HepG2 (cell line): ENCODE data around the gene ACTN1. TPM values are rescaled to one million over a fixed set of nuclear protein-coding genes. Genes with fewer than 3 reads are reported as not detected.

ENCODE experiments used
- ATAC-seq: fragments of 200-7000 bp; cut with Tn5 transposase; 3 replicates; pipeline ENCODE4 v1.9.1; 2020; ENCODE audit warnings: mild to moderate bottlenecking, moderate library complexity
- BruUV-seq: library from RNA; stranded (reverse); fragments of 400-500 nt; replicated peaks from 2 replicates; lab custom pipeline; 2021; lab: Mats Ljungman, UMichigan
- CTCF ChIA-PET: fragments of 300-600 bp; formaldehyde crosslinking; extraction: SDS; loops from one replicate; lab custom pipeline; 2021; ENCODE audit warnings: low total read pairs, inconsistent platforms, low intra/inter-chr PET ratio; lab: Yijun Ruan, JAX
- POLR2A ChIA-PET: fragments of 350-600 bp; sonication (Branson Sonifier 250); formaldehyde crosslinking; loops from one replicate; lab custom pipeline; 2020; ENCODE audit warnings: antibody characterized with exemption, inconsistent platforms; lab: Yijun Ruan, JAX
- DNase-seq: peaks from one replicate; pipeline ENCODE4 v3.0.0-alpha.2; 2015; ENCODE audit warnings: low spot score
- FAIRE-seq: peaks from 3 replicates; lab custom pipeline; 2011; peaks lifted over from hg19 to GRCh38; lab: Jason Lieb, UNC
- H2AFZ ChIP-seq: one replicate; pipeline ENCODE4 v1.6.1; 2011; ENCODE audit warnings: low read length, inconsistent platforms
- H3K27ac ChIP-seq: fragments of 300-600 bp; 3 replicates; pipeline ENCODE4 v1.8.0; 2011; ENCODE audit warnings: mixed run types, mild to moderate bottlenecking, mixed read lengths, low read length, inconsistent platforms; ENCODE audit not compliant: insufficient read depth; ENCODE audit errors: extremely low read length
- H3K27me3 ChIP-seq, 2 experiments: fragments of 200-600 bp in 1 of 2; 2 replicates in 1 of 2; 3 replicates in 1 of 2; pipeline versions ENCODE4 v1.6.0 to v1.8.0; 2011; ENCODE audit warnings: low read length in 2 of 2, mild to moderate bottlenecking in 2 of 2, moderate library complexity in 2 of 2, inconsistent platforms in 1 of 2; ENCODE audit not compliant: insufficient read depth in 2 of 2, control insufficient read depth in 1 of 2
- H3K36me3 ChIP-seq, 2 experiments: fragments of 200-600 bp in 1 of 2; replicated peaks in 1 of 2; 2 replicates in 1 of 2; 3 replicates in 1 of 2; pipeline versions ENCODE4 v1.5.1 to v1.8.0; 2011; ENCODE audit warnings: low read length in 2 of 2, inconsistent platforms in 1 of 2; ENCODE audit not compliant: insufficient read depth in 2 of 2, control insufficient read depth in 1 of 2
- H3K4me1 ChIP-seq: 2 replicates; pipeline ENCODE4 v1.5.1; 2012; ENCODE audit warnings: low read length, inconsistent platforms; ENCODE audit not compliant: insufficient read depth
- H3K4me2 ChIP-seq: 2 replicates; pipeline ENCODE4 v1.6.0; 2011; ENCODE audit warnings: low read depth, low read length, inconsistent platforms
- H3K4me3 ChIP-seq, 3 experiments: fragments of 200-600 bp in 1 of 3; sonication (generic), shearing (Covaris generic) in 1 of 3; replicated peaks in 1 of 3; 2 replicates each; pipeline ENCODE4 v1.5.1; 2011 to 2016; ENCODE audit warnings: low read length in 3 of 3, inconsistent platforms in 2 of 3, low read depth in 2 of 3, mild to moderate bottlenecking in 2 of 3, control low read depth in 1 of 3, mixed read lengths in 1 of 3; ENCODE audit not compliant: insufficient read depth in 1 of 3
- H3K79me2 ChIP-seq: one replicate; pipeline ENCODE4 v1.6.1; 2011; ENCODE audit warnings: low read length, inconsistent platforms; ENCODE audit not compliant: insufficient read depth
- H3K9ac ChIP-seq: 2 replicates; pipeline ENCODE4 v1.6.0; 2011; ENCODE audit warnings: mild to moderate bottlenecking, low read depth, low read length, inconsistent platforms; ENCODE audit not compliant: insufficient read depth
- H3K9me3 ChIP-seq: 2 replicates; pipeline ENCODE4 v1.5.1; 2012; ENCODE audit warnings: mild to moderate bottlenecking, low read length
- H4K20me1 ChIP-seq: 2 replicates; pipeline ENCODE4 v1.6.0; 2011; ENCODE audit warnings: inconsistent platforms, mild to moderate bottlenecking, low read length, moderate library complexity; ENCODE audit not compliant: insufficient read depth
- ARHGAP35 ChIP-seq: sonication (generic); formaldehyde crosslinking; IDR thresholded peaks from 2 replicates; pipeline ENCODE4 v1.9.0; 2022; ENCODE audit warnings: mild to moderate bottlenecking, inconsistent platforms, moderate library complexity, missing genetic modification reagents, borderline replicate concordance
- HNRNPK ChIP-seq: fragments of 200-400 bp; formaldehyde crosslinking; IDR thresholded peaks from 2 replicates; pipeline ENCODE4 v1.6.1; 2018; ENCODE audit warnings: low read length, low read depth, moderate library complexity, mild to moderate bottlenecking; ENCODE audit not compliant: poor library complexity, severe bottlenecking
- JDP2 ChIP-seq: sonication (generic); formaldehyde crosslinking; IDR thresholded peaks from 2 replicates; pipeline ENCODE4 v1.8.1; 2022; ENCODE audit warnings: missing genetic modification reagents, borderline replicate concordance
- NONO ChIP-seq, 2 experiments: fragments of 450-650 bp in 1 of 2; sonication (generic) in 1 of 2; formaldehyde crosslinking in 1 of 2; IDR thresholded peaks in 1 of 2; conservative IDR thresholded peaks in 1 of 2; 2 replicates each; pipeline versions ENCODE4 v1.6.1 to v1.8.0; 2017 to 2022; ENCODE audit warnings: mild to moderate bottlenecking in 1 of 2, missing genetic modification reagents in 1 of 2, moderate library complexity in 1 of 2
- TRIM24 ChIP-seq: sonication (generic); formaldehyde crosslinking; IDR thresholded peaks from 2 replicates; pipeline ENCODE4 v1.8.0; 2022; ENCODE audit warnings: mild to moderate bottlenecking, missing genetic modification reagents
- WGBS: methylation state at CpG from one replicate; pipeline ENCODE4 v1.1.6; 2017; ENCODE audit warnings: low lambda C conversion rate; 5-methylcytosine and 5-hydroxymethylcytosine counted together
- in situ Hi-C: cut with HindIII; loops from 2 replicates; pipeline ENCODE4 v1.10.0; 2017; ENCODE audit warnings: low pct_unique_long_range_greater_than_20kb; ENCODE audit not compliant: extremely low pct_ligation_motif_present
- intact Hi-C: fragments of 100-400 bp; cut with micrococcal nuclease; formaldehyde crosslinking; loops from one replicate; pipeline ENCODE4 v1.10.0; 2022; ENCODE audit not compliant: unreplicated experiment
- polyA plus RNA-seq, 8 experiments: library from polyadenylated mRNA; depleted of rRNA in 3 of 8; stranded (reverse) in 7 of 8; unstranded in 1 of 8; fragments of >200 nt; fragmentation: Illumina TruSeq in 4 of 8; extraction: Trizol in 4 of 8; gene quantifications; 2 replicates each; pipeline versions ENCODE4 v1.2.1 to v1.2.3, GENCODE V29; 2011 to 2016; ENCODE audit warnings: low read depth in 4 of 8, missing spikeins in 1 of 8, mixed read lengths in 1 of 8; ENCODE audit not compliant: insufficient read depth in 1 of 8
- total RNA-seq, 5 experiments: library from RNA; depleted of rRNA; stranded (reverse); fragments of >200 nt; fragmentation: Illumina TruSeq; extraction: Trizol; gene quantifications; 2 replicates each; pipeline ENCODE4 v1.2.3, GENCODE V29; 2016; ENCODE audit warnings: low read depth in 1 of 5
- TF ChIP-seq, protein P1 (sequence below): sonication (generic); formaldehyde crosslinking; IDR thresholded peaks from 2 replicates; pipeline ENCODE4 v1.5.1; 2020; ENCODE audit warnings: missing genetic modification reagents, mild to moderate bottlenecking, borderline replicate concordance
- TF ChIP-seq, protein P2 (sequence below): sonication (generic); formaldehyde crosslinking; IDR thresholded peaks from 2 replicates; pipeline ENCODE4 v1.5.0; 2020; ENCODE audit warnings: mild to moderate bottlenecking, missing genetic modification reagents, moderate library complexity

Gene ACTN1
- total and polyA plus RNA-seq, 2 of the 13 experiments (the other 11 are each of a cell fraction or from before 2014, with no cell fraction given), result 58.6 to 162 TPM

DNA sequence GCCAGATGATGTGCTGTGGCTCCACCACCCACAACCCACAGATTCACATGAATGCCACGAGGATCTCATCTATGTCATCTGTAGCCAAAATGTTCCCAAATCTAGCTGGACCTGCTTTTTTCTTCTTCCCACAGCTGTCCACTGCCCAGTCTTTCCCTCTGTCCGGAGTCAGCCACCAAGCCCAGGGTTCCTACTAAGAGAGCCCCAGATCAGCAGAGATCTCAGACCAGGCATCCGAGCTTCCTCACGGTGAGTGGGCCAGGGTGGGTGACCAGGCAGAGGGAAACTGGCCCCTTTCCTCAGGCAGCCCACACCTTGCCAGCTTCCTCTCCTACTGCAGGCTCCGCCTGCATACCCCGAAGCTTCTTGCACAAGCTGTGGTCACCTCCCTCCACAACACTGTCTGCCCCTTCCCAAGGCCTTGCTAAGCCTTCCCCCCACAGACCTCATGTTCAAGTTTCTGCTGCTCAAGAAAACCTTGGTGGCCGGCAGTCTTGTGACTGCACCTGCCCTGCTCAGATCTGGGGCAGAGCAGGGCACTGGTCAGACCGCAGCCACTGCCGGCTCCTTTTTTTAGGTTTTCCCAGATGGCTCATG is 81.4 kb downstream of the ACTN1 start (continued):
- no peak for TF ChIP-seq HNRNPK
- TF ChIP-seq ARHGAP35 (CRISPR knock-in tag), result no peak

DNA sequence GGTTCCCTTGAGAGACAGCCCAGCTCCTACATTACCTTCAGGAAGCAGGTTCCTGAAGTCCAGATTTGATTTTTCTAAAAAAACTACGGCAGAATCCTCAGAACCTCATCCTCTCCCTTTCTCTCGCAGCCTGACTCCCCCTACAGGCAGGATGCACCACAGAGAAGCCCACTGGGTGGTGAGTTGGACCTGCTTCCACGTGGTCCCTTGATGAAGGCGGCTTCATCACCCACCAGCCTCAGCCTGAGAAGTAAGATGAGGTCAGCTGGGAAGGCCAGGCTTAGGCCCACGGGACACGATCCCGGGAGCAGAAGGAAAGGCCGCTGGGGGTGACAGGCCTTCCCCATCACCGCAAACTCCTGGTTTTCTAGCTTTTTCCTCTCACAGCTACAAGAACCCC is 83.0 kb downstream of the ACTN1 start:
- no peaks in the 10 kb centered on the region for H3K27me3 ChIP-seq
- 85% methylated on average over 9 of the region's 9 CpGs for WGBS
- peaks cover 2% of the 10 kb centered on the region for H3K4me1 ChIP-seq
- no peaks in the 10 kb centered on the region for H3K79me2 ChIP-seq
- no peak overlapping the region for H3K4me3 ChIP-seq
- ATAC-seq (peak; percentile 32; the same call in 2 of the 3 replicates), DNase-seq (no peak), FAIRE-seq (no peak)
- BruUV-seq, result no TSS peak
- peaks cover 58 to 93% of the 10 kb centered on the region in 2 experiments for H3K36me3 ChIP-seq
- no peak overlapping the region for H2AFZ ChIP-seq
- no peaks in the 10 kb centered on the region; the same call in 1 of the 2 replicates for H4K20me1 ChIP-seq
- in situ Hi-C loops (no loop called here), intact Hi-C loops (no loop called here)
- H3K27ac ChIP-seq, result no peak overlapping the region
- H3K4me2 ChIP-seq, result no peak overlapping the region
- CTCF ChIA-PET, result no interaction called here
- POLR2A ChIA-PET, result no interaction called here
- TF ChIP-seq TRIM24 (CRISPR knock-in tag) (no peak), NONO (IDR thresholded peaks at IDR 0.05) (no peak), NONO (CRISPR knock-in tag; conservative IDR thresholded peaks at IDR 0.05) (no peak), JDP2 (CRISPR knock-in tag) (no peak)
- TF ChIP-seq, protein P1, sequence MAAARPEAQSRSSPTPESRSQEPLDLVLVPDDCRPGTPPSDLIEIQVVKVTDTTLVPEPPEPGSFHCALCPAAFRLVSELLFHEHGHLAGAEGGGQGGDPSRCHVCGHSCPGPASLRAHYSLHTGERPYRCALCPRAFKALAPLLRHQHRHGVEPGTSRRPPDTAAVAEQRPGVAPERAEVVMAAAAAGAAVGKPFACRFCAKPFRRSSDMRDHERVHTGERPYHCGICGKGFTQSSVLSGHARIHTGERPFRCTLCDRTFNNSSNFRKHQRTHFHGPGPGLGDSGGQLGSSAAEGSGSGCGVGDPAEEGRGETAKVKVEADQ, result no peak
- TF ChIP-seq, protein P2, sequence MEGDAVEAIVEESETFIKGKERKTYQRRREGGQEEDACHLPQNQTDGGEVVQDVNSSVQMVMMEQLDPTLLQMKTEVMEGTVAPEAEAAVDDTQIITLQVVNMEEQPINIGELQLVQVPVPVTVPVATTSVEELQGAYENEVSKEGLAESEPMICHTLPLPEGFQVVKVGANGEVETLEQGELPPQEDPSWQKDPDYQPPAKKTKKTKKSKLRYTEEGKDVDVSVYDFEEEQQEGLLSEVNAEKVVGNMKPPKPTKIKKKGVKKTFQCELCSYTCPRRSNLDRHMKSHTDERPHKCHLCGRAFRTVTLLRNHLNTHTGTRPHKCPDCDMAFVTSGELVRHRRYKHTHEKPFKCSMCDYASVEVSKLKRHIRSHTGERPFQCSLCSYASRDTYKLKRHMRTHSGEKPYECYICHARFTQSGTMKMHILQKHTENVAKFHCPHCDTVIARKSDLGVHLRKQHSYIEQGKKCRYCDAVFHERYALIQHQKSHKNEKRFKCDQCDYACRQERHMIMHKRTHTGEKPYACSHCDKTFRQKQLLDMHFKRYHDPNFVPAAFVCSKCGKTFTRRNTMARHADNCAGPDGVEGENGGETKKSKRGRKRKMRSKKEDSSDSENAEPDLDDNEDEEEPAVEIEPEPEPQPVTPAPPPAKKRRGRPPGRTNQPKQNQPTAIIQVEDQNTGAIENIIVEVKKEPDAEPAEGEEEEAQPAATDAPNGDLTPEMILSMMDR (CRISPR knock-in tag), result peak; percentile 28
- H3K9me3 ChIP-seq, result no peaks in the 10 kb centered on the region
- no peak overlapping the region for H3K9ac ChIP-seq
